ENCODE results near the gene SUPT5H.

The SUPT5H gene

GRCh38 chr19:39422020-39422419 is 23.4 kb upstream of the SUPT5H start:
- ChIA-PET CTCF (no interaction called here), POLR2A (no interaction called here)
- H3K4me3 ChIP-seq (ENCODE audit: low read depth, low read length), result no peak overlapping the region
- DNase-seq (ENCODE audit: low read depth, low spot score), result no peak
- no peak for TF ChIP-seq CTCF (IDR thresholded peaks at IDR 0.05; ENCODE audit: insufficient read depth, low read length, missing control alignments)

GRCh38 chr19:39423258-39424086 is 21.9 kb upstream of the SUPT5H start:
- CTCF ChIA-PET, result interaction anchor here (1.4 to 2.6 kb wide), 2 partner anchors 25 to 110 kb away, joined by 3 to 10 read pairs; no protein-coding TSS in a partner anchor

GRCh38 chr19:39424934-39425333 is 20.4 kb upstream of the SUPT5H start:
- POLR2A ChIA-PET, result interaction anchor here (1.9 to 2.0 kb wide), 2 partner anchors 11 kb away, joined by 8 to 12 read pairs; partner anchors contain the start of gene RPS16
- CTCF ChIA-PET, result interaction anchor here (1.1 to 2.6 kb wide), 3 partner anchors 10 to 108 kb away, joined by 3 to 10 read pairs (median 3); no protein-coding TSS in a partner anchor
- no peak overlapping the region for H3K4me3 ChIP-seq (ENCODE audit: low read depth, low read length)
- TF ChIP-seq CTCF (IDR thresholded peaks at IDR 0.05; ENCODE audit: insufficient read depth, low read length, missing control alignments), result no peak
- DNase-seq (ENCODE audit: low read depth, low spot score), result no peak

More at GRCh38 chr19:39423258-39424086, 21.9 kb upstream of the SUPT5H start:
- no peak for DNase-seq (ENCODE audit: low read depth, low spot score)
- POLR2A ChIA-PET, result interaction anchor here (1.9 to 2.0 kb wide), 2 partner anchors 9 to 12 kb away, joined by 8 to 12 read pairs; partner anchors contain the start of gene RPS16
- no peak overlapping the region for H3K4me3 ChIP-seq (ENCODE audit: low read depth, low read length)
- no peak for TF ChIP-seq CTCF (IDR thresholded peaks at IDR 0.05; ENCODE audit: insufficient read depth, low read length, missing control alignments)

- no peak overlapping the region for H3K4me3 ChIP-seq (ENCODE audit: low read depth, low read length)
- no peak for DNase-seq (ENCODE audit: low read depth, low spot score)
- TF ChIP-seq CTCF (IDR thresholded peaks at IDR 0.05; ENCODE audit: insufficient read depth, low read length, missing control alignments), result no peak
- ChIA-PET CTCF (interaction anchor here (0.8 to 3.9 kb wide), 6 partner anchors 10 to 28 kb away, joined by 3 to 26 read pairs (median 6); partner anchors contain the start of genes PLEKHG2 and RPS16), POLR2A (no interaction called here)
Observed at GRCh38 chr19:39425744-39426143, 19.6 kb upstream of the SUPT5H start.

GRCh38 chr19:39426170-39426569 is 19.2 kb upstream of the SUPT5H start:
- no peak for DNase-seq (ENCODE audit: low read depth, low spot score)
- TF ChIP-seq CTCF (IDR thresholded peaks at IDR 0.05; ENCODE audit: insufficient read depth, low read length, missing control alignments), result no peak
- POLR2A ChIA-PET, result interaction anchor here (1.8 to 3.4 kb wide), 2 partner anchors 9 to 12 kb away, joined by 16 to 19 read pairs; partner anchors contain the start of gene RPS16
- no peak overlapping the region for H3K4me3 ChIP-seq (ENCODE audit: low read depth, low read length)
- CTCF ChIA-PET, result interaction anchor here (0.7 to 3.9 kb wide), 7 partner anchors 9 to 78 kb away, joined by 3 to 26 read pairs (median 4); partner anchors contain the start of genes PLEKHG2 and RPS16

- ChIA-PET CTCF (interaction anchor here (1.0 to 3.9 kb wide), 9 partner anchors 8 to 105 kb away, joined by 3 to 26 read pairs (median 5); partner anchors contain the start of genes EID2B, PLEKHG2 and RPS16), POLR2A (interaction anchor here (0.6 to 3.4 kb wide), 7 partner anchors 8 to 26 kb away, joined by 3 to 19 read pairs (median 6); partner anchors contain the start of genes PLEKHG2, RPS16, SUPT5H and ZFP36)
- DNase-seq (ENCODE audit: low read depth, low spot score), result no peak
- H3K4me3 ChIP-seq (ENCODE audit: low read depth, low read length), result no peak overlapping the region
- no peak for TF ChIP-seq CTCF (IDR thresholded peaks at IDR 0.05; ENCODE audit: insufficient read depth, low read length, missing control alignments)
Observed at GRCh38 chr19:39427707-39428106, 17.7 kb upstream of the SUPT5H start.

Data from AG04449 (cell line).